GM12891 (cell line): Measurements from ENCODE around the gene PANK4.
A peak's percentile ranks its signal among the peaks of the same experiment; 100 is the strongest.

Source experiments
- PAX5 ChIP-seq: IDR thresholded peaks from 2 replicates; pipeline ENCODE4 v1.6.1; 2011; ENCODE audit warnings: low read length, moderate library complexity, mild to moderate bottlenecking; ENCODE audit not compliant: insufficient read depth, severe bottlenecking
- POLR2A ChIP-seq: IDR thresholded peaks from 2 replicates; pipeline ENCODE4 v1.6.1; 2011; ENCODE audit warnings: low read depth, low read length, control low read depth
- POLR2AphosphoS5 ChIP-seq: IDR thresholded peaks from 2 replicates; pipeline ENCODE4 v1.6.1; 2011; ENCODE audit warnings: low read depth, low read length, control low read depth
- POU2F2 ChIP-seq: IDR thresholded peaks from 2 replicates; pipeline ENCODE4 v1.6.1; 2011; ENCODE audit warnings: low read depth, mild to moderate bottlenecking, control low read depth, low read length, moderate library complexity
- SPI1 ChIP-seq: IDR thresholded peaks from 2 replicates; pipeline ENCODE4 v1.6.1; 2011; ENCODE audit warnings: low read depth, low read length, control low read depth
- TAF1 ChIP-seq: IDR thresholded peaks from 2 replicates; pipeline ENCODE4 v1.6.1; 2011; ENCODE audit warnings: low read depth, low read length, control low read depth

DNA sequence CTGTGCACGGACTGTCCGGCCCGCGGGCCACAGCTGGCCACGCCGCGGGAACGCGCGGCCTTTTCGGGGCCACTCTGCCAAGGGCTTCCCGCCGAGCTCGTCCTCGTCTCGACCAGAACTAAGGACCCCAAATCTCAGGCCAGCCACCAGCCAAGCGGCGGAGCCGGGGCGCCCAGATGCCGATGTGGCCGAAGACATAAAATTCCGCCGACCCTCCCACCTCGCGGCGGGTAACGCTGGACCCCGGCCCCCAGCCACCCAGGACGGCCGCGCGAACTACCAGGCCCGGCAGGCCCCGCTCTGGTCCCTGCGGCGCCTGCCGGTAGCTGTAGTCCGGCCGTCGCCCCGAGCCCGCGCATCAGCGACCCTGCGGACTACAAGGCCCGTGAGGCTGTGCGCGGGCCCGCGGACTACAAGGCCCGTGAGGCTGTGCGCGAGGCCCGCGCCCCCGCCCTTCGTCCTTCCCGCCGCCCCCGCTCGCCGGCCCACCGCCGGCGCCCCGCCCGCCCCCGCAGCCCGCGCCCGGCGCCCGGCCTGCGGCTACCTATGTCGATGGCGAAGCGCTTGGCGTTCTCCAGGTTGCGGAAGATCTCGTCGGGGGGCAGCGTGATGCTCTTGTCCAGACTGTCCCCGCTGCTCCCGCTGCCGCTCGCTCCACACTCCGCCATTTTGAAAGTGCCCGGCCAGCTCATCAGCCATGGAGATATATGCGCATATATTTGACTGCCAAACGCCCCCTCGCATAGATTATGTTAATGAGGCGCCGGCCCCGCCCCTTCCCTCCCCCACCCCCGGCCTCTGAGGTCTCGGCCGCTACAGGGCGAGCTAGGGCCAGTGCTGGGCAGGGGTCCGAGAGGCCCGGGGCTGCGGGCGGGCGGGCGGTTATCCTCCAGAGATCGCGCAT is at the start of gene PANK4:
- TF ChIP-seq POU2F2 = peak; percentile 94; the same call in 1 of the 2 replicates
- TF ChIP-seq TAF1 = peak; percentile 90
- TF ChIP-seq POLR2A = peak; percentile 73
- TF ChIP-seq POLR2AphosphoS5 = peak; percentile 78
- no peak for TF ChIP-seq PAX5
- TF ChIP-seq SPI1 = no peak
